K562 (cell line): ENCODE data around the gene MOGAT2. TPM values are rescaled to one million over a fixed set of nuclear protein-coding genes. Genes with fewer than 3 reads are reported as not detected.

ENCODE experiments used
- BCL6 ChIP-seq: fragments of 250-450 bp; sonication (Bioruptor Pico); IDR thresholded peaks from 2 replicates; pipeline ENCODE4 v1.4.0; 2020
- EGR1 ChIP-seq: fragments of 450-650 bp; conservative IDR thresholded peaks from 2 replicates; pipeline ENCODE4 v1.6.1; 2017; ENCODE audit warnings: mild to moderate bottlenecking
- ELF4 ChIP-seq: fragments of 450-650 bp; formaldehyde crosslinking; IDR thresholded peaks from 2 replicates; pipeline ENCODE4 v1.4.0; 2022; ENCODE audit warnings: missing genetic modification characterization
- ETV1 ChIP-seq: fragments of 450-650 bp; conservative IDR thresholded peaks from 2 replicates; pipeline ENCODE4 v1.6.1; 2016; ENCODE audit warnings: missing genetic modification characterization, control low read depth, low read depth, missing compliant biosample characterization
- PHF21A ChIP-seq: fragments of 450-650 bp; IDR thresholded peaks from 2 replicates; pipeline ENCODE4 v1.6.1; 2017; ENCODE audit warnings: low read depth, borderline replicate concordance
- POLR2AphosphoS5 ChIP-seq: IDR thresholded peaks from 2 replicates; pipeline ENCODE4 v1.6.1; 2011; ENCODE audit warnings: mild to moderate bottlenecking, low read depth, low read length, moderate library complexity; ENCODE audit not compliant: control insufficient read depth, insufficient read depth
- RAD51 ChIP-seq: fragments of 450-650 bp; IDR thresholded peaks from 2 replicates; pipeline ENCODE4 v1.7.1; 2016; ENCODE audit warnings: low read depth, mild to moderate bottlenecking, borderline replicate concordance
- ZNF609 ChIP-seq: sonication (generic); formaldehyde crosslinking; IDR thresholded peaks from 2 replicates; pipeline ENCODE4 v1.8.1; 2023; ENCODE audit warnings: missing genetic modification reagents, mild to moderate bottlenecking, borderline replicate concordance
- ZNF785 ChIP-seq: fragments of 250-450 bp; sonication (Bioruptor Pico); IDR thresholded peaks from 2 replicates; pipeline ENCODE4 v1.4.0; 2020; ENCODE audit warnings: mild to moderate bottlenecking
- polyA plus RNA-seq, 8 experiments: library from polyadenylated mRNA; depleted of rRNA in 4 of 8; stranded (reverse) in 5 of 8; unstranded in 3 of 8; fragments of >200 nt; fragmentation: Nextera tagmentation in 2 of 8; fragmentation: Illumina TruSeq in 1 of 8; extraction: Ambion mirVana in 2 of 8; extraction: Trizol in 1 of 8; gene quantifications; 2 replicates each; pipeline versions ENCODE4 v1.2.1 to v1.2.3, GENCODE V29; 2011 to 2014; ENCODE audit warnings: inconsistent platforms in 1 of 8, missing spikeins in 1 of 8
- total RNA-seq, 7 experiments: library from RNA; depleted of rRNA in 6 of 7; stranded (reverse); fragments of >200 nt in 6 of 7; fragmentation: Illumina TruSeq in 2 of 7; extraction: Trizol in 2 of 7; gene quantifications; 2 replicates each; pipeline versions ENCODE4 v1.2.1 to v1.2.3, GENCODE V29; 2011 to 2021; ENCODE audit warnings: low replicate concordance in 1 of 7
- TF ChIP-seq, protein P1 (sequence below): sonication (generic); formaldehyde crosslinking; IDR thresholded peaks from 2 replicates; pipeline ENCODE4 v1.8.0; 2022; ENCODE audit warnings: missing genetic modification reagents, mild to moderate bottlenecking, borderline replicate concordance
- TF ChIP-seq, protein P2 (sequence below): sonication (generic); formaldehyde crosslinking; IDR thresholded peaks from 2 replicates; pipeline ENCODE4 v1.8.0; 2022; ENCODE audit warnings: mild to moderate bottlenecking, missing genetic modification reagents, borderline replicate concordance
- TF ChIP-seq, protein P3 (sequence below): fragments of 250-450 bp; sonication (Bioruptor Pico); IDR thresholded peaks from 2 replicates; pipeline ENCODE4 v1.9.0; 2021; ENCODE audit warnings: mild to moderate bottlenecking, inconsistent platforms

The MOGAT2 gene
- total and polyA plus RNA-seq, 9 of the 15 experiments (the other 6 are each of a cell fraction or from before 2014, with no cell fraction given), result 0.09 TPM; not detected in 7

- TF ChIP-seq, protein P1, sequence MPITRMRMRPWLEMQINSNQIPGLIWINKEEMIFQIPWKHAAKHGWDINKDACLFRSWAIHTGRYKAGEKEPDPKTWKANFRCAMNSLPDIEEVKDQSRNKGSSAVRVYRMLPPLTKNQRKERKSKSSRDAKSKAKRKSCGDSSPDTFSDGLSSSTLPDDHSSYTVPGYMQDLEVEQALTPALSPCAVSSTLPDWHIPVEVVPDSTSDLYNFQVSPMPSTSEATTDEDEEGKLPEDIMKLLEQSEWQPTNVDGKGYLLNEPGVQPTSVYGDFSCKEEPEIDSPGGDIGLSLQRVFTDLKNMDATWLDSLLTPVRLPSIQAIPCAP (CRISPR knock-in tag), result no peak
- TF ChIP-seq EGR1 (0 out of 2 replicates have a peak, but pooled peaks have one; percentile 20), ZNF785 (CRISPR knock-in tag) (no peak), PHF21A (no peak), RAD51 (peak; percentile 85), ETV1 (0 out of 2 replicates have a peak, but pooled peaks have one; percentile 37), BCL6 (CRISPR knock-in tag) (no peak), ELF4 (CRISPR knock-in tag) (no peak), POLR2AphosphoS5 (no peak), ZNF609 (CRISPR knock-in tag) (no peak)
- TF ChIP-seq, protein P2, sequence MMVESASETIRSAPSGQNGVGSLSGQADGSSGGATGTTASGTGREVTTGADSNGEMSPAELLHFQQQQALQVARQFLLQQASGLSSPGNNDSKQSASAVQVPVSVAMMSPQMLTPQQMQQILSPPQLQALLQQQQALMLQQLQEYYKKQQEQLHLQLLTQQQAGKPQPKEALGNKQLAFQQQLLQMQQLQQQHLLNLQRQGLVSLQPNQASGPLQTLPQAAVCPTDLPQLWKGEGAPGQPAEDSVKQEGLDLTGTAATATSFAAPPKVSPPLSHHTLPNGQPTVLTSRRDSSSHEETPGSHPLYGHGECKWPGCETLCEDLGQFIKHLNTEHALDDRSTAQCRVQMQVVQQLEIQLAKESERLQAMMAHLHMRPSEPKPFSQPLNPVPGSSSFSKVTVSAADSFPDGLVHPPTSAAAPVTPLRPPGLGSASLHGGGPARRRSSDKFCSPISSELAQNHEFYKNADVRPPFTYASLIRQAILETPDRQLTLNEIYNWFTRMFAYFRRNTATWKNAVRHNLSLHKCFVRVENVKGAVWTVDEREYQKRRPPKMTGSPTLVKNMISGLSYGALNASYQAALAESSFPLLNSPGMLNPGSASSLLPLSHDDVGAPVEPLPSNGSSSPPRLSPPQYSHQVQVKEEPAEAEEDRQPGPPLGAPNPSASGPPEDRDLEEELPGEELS, result no peak
- TF ChIP-seq, protein P3, sequence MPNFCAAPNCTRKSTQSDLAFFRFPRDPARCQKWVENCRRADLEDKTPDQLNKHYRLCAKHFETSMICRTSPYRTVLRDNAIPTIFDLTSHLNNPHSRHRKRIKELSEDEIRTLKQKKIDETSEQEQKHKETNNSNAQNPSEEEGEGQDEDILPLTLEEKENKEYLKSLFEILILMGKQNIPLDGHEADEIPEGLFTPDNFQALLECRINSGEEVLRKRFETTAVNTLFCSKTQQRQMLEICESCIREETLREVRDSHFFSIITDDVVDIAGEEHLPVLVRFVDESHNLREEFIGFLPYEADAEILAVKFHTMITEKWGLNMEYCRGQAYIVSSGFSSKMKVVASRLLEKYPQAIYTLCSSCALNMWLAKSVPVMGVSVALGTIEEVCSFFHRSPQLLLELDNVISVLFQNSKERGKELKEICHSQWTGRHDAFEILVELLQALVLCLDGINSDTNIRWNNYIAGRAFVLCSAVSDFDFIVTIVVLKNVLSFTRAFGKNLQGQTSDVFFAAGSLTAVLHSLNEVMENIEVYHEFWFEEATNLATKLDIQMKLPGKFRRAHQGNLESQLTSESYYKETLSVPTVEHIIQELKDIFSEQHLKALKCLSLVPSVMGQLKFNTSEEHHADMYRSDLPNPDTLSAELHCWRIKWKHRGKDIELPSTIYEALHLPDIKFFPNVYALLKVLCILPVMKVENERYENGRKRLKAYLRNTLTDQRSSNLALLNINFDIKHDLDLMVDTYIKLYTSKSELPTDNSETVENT (CRISPR knock-in tag), result no peak
These were observed 27.6 kb upstream of the MOGAT2 start (continued) for GRCh38 chr11:75689863-75690609.
